Measurements from ENCODE around the gene TCF7L2. TPM values are rescaled to one million over a fixed set of nuclear protein-coding genes. Genes with fewer than 3 reads are reported as not detected.

TCF7L2 gene
- total RNA-seq, 1 donor from 2014 or later = 44.4 TPM

DNA sequence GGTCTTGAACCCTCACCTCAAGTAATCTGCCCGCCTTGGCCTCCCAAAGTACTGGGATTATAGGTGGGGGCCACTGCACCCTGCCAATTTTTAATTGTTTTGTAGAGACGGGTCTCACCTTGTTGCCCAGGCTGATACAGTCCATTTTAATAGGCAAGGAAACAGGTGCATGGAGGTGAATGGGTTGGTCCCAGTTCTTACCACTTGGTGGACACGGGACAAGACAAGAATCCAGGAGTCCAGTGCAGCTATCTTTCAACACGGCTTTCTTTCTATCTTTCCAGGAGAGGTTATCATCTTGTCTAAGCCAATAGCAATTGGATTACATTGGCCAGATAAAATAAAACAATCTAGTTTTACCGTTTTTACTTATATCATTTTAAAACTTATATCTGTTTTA, 23.8 kb downstream of the TCF7L2 start:
- no peak for DNase-seq (ENCODE audit: extremely low spot score in 2 of 2)
- Histone ChIP-seq H3K4me3 (no peak overlapping the region), H3K4me1 (peaks cover 6% of the 10 kb centered on the region), H3K9me3 (no peaks in the 10 kb centered on the region), H3K27me3 (no peaks in the 10 kb centered on the region), H3K27ac (no peak overlapping the region), H3K36me3 (no peaks in the 10 kb centered on the region)
- intact Hi-C loops (cut with DNase I) = no loop called here
- no peak for TF ChIP-seq POLR2A (IDR thresholded peaks at IDR 0.05)

DNA sequence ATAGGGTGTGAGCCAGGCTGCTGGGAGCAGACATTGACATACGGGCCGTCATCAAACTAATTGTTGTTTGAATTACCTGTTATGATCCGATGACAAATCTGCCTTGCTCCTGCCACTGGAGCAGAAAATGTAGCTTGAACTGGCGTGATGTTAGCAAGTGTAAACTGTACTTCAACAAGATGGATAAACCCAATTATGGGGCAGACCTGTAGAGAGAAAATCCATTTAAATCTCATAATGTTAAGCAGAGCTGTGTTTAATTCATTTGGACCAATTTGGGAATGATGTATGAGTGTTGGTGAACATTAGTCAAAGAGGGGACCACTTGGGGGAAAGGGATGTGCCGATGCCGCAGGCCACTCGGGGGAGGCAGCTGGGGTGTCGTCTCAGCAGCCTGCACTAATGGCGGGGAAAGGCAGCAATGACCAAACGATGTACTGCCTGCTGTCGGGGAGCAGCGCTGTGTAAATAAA, 27.4 kb downstream of the TCF7L2 start:
- Histone ChIP-seq H3K9me3 (no peaks in the 10 kb centered on the region), H3K4me3 (no peak overlapping the region), H3K27me3 (no peaks in the 10 kb centered on the region), H3K27ac (no peak overlapping the region), H3K4me1 (peaks cover 9% of the 10 kb centered on the region), H3K36me3 (no peaks in the 10 kb centered on the region)
- TF ChIP-seq POLR2A (IDR thresholded peaks at IDR 0.05) = no peak
- TF ChIP-seq, protein P1, sequence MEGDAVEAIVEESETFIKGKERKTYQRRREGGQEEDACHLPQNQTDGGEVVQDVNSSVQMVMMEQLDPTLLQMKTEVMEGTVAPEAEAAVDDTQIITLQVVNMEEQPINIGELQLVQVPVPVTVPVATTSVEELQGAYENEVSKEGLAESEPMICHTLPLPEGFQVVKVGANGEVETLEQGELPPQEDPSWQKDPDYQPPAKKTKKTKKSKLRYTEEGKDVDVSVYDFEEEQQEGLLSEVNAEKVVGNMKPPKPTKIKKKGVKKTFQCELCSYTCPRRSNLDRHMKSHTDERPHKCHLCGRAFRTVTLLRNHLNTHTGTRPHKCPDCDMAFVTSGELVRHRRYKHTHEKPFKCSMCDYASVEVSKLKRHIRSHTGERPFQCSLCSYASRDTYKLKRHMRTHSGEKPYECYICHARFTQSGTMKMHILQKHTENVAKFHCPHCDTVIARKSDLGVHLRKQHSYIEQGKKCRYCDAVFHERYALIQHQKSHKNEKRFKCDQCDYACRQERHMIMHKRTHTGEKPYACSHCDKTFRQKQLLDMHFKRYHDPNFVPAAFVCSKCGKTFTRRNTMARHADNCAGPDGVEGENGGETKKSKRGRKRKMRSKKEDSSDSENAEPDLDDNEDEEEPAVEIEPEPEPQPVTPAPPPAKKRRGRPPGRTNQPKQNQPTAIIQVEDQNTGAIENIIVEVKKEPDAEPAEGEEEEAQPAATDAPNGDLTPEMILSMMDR (IDR thresholded peaks at IDR 0.05) = no peak
- TF ChIP-seq POLR2AphosphoS5 (IDR thresholded peaks at IDR 0.05; ENCODE audit: insufficient read depth in 1 of 2, low read depth in 1 of 2) = no peak
- intact Hi-C loops (cut with DNase I) = no loop called here
- DNase-seq (ENCODE audit: extremely low spot score in 2 of 2) = no peak

DNA sequence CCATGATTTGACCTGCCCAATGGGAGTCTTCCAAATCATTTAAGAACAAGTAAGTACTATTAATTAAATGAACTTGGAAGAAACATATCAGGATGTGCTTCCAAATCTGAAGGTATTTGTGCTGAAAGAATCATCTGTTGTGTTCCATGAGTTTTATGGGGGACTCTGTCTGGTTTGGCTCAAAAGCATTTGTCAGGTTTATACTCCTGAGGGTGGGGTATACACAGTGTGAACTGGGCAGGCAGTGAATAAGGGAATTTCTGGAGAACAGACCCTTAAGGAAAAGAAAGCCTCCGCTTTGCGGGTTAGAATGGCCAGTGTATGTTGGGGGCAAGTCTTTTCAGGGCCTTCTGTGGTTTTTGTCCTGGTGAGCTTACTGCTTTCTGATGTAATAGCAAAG, 29.9 kb downstream of the TCF7L2 start:
- intact Hi-C loops (cut with DNase I) = no loop called here
- no peak overlapping the region for H3K27ac ChIP-seq
- no peaks in the 10 kb centered on the region for H3K9me3 ChIP-seq
- no peak overlapping the region for H3K4me3 ChIP-seq
- no peak for DNase-seq (ENCODE audit: extremely low spot score in 2 of 2)
- H3K27me3 ChIP-seq = no peaks in the 10 kb centered on the region
- no peaks in the 10 kb centered on the region for H3K36me3 ChIP-seq
- H3K4me1 ChIP-seq = peaks cover 12% of the 10 kb centered on the region
- TF ChIP-seq, protein P1 (IDR thresholded peaks at IDR 0.05) = no peak
- TF ChIP-seq POLR2A (IDR thresholded peaks at IDR 0.05) (no peak), POLR2AphosphoS5 (IDR thresholded peaks at IDR 0.05; ENCODE audit: insufficient read depth in 1 of 2, low read depth in 1 of 2) (no peak)

DNA sequence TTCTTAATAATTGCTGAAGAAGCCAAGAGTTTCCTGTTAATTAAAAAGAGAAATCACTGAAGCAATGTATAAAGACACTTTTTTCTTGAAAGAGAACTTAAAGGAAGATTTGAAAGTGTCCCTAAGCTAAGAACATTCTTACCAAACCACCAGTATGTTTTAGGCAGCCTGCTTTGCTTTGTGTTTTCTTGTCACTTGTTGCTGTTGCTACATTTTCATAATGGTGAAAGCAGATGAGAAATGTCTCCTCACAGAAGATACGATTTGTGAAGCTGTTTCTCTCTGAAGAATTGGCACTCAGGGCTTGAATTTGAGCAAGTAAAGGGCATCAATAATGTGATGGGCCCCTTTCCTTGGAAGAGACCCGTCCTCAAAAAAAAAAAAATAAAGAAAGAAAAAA, 30.9 kb downstream of the TCF7L2 start:
- Histone ChIP-seq H3K27me3 (no peaks in the 10 kb centered on the region), H3K4me1 (peaks cover 22% of the 10 kb centered on the region), H3K36me3 (no peaks in the 10 kb centered on the region), H3K27ac (no peak overlapping the region), H3K4me3 (no peak overlapping the region), H3K9me3 (no peaks in the 10 kb centered on the region)
- no peak for DNase-seq (ENCODE audit: extremely low spot score in 2 of 2)
- intact Hi-C loops (cut with DNase I) = no loop called here
- TF ChIP-seq, protein P1 (IDR thresholded peaks at IDR 0.05) = no peak

DNA sequence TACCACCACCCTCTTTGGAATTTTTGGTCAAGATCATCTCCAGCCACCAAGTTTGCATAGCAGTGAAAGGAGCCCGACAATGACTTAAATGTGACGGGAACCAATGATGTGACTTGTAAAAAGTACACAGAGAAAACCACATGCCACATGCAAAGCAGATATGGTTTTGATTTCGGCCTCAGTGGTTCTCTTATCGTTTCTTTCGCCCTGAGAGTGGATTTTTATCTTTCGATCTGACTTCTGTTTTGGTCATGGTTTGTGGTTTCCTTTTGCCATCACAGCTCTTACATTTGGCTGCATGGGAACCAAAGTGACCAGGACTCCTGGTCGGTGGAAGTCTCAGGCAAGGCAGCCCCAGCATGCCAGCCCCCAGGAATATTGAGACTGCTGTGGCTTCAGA, 31.5 kb downstream of the TCF7L2 start:
- no peak overlapping the region for H3K27ac ChIP-seq
- H3K4me3 ChIP-seq = no peak overlapping the region
- no peaks in the 10 kb centered on the region for H3K36me3 ChIP-seq
- TF ChIP-seq, protein P1 (IDR thresholded peaks at IDR 0.05) = no peak
- TF ChIP-seq POLR2AphosphoS5 (IDR thresholded peaks at IDR 0.05; ENCODE audit: insufficient read depth in 1 of 2, low read depth in 1 of 2) = no peak
- no peak for TF ChIP-seq POLR2A (IDR thresholded peaks at IDR 0.05)
- intact Hi-C loops (cut with DNase I) = no loop called here
- peaks cover 28% of the 10 kb centered on the region for H3K4me1 ChIP-seq
- H3K27me3 ChIP-seq = no peaks in the 10 kb centered on the region
- DNase-seq (ENCODE audit: extremely low spot score in 2 of 2) = no peak
- H3K9me3 ChIP-seq = no peaks in the 10 kb centered on the region
